ENCODE measurements around the gene SLC25A5.

SLC25A5 gene

GRCh38 chrX:119518371-119518770 lies 50.1 kb downstream of the SLC25A5 start:
- TF ChIP-seq GLIS3 (CRISPR knock-in tag; IDR thresholded peaks at IDR 0.05) (no peak), TCF4 (CRISPR knock-in tag; IDR thresholded peaks at IDR 0.05; ENCODE audit: borderline replicate concordance) (no peak), ESRRG (CRISPR knock-in tag; IDR thresholded peaks at IDR 0.05) (no peak), ZC3H10 (CRISPR knock-in tag; IDR thresholded peaks at IDR 0.05) (no peak), SNAI2 (CRISPR knock-in tag; IDR thresholded peaks at IDR 0.05) (no peak), RARB (CRISPR knock-in tag; IDR thresholded peaks at IDR 0.05) (no peak), TOX (CRISPR knock-in tag; IDR thresholded peaks at IDR 0.05; ENCODE audit: borderline replicate concordance) (no peak), ZNF8 (CRISPR knock-in tag; IDR thresholded peaks at IDR 0.05) (no peak), POU6F1 (CRISPR knock-in tag; IDR thresholded peaks at IDR 0.05; ENCODE audit: borderline replicate concordance, low read depth) (no peak), ZNF565 (CRISPR knock-in tag; conservative IDR thresholded peaks at IDR 0.05; ENCODE audit: low read depth) (no peak), CREB5 (CRISPR knock-in tag; IDR thresholded peaks at IDR 0.05; ENCODE audit: low read depth) (no peak), ZFP3 (CRISPR knock-in tag; IDR thresholded peaks at IDR 0.05) (no peak)
- ATAC-seq, result no peak

Measured in SK-N-SH treated with all-trans-retinoic acid at 6 μM for 48 hours (cell line).